Measurements from ENCODE around the gene CHST11. TPM values are rescaled to one million over a fixed set of nuclear protein-coding genes. Genes with fewer than 3 reads are reported as not detected.

The CHST11 gene
- total and polyA plus RNA-seq, 2 of the 4 experiments (the other 2 are of a cell fraction), result 1.4 to 2.7 TPM

DNA sequence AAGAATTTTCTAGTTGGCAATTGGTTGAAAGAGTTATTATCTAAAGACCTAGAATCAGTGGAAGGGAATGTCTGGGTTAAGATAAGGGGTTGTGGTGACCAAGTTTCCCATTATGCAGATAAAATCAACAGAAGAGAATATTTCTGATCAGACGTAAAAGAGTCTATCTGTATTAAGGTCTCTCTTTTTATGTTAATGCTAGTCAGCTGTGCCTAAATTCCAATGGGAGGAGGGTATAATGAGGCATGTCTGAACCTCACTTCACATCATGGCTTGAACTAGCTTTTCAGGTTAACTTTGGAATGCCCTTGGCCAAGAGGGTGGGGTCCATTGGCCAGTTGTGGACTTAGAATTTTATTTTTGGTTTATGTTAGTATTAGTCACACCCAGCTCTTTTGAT, 34.3 kb upstream of the CHST11 start:
- Histone ChIP-seq H3K79me1 (ENCODE audit: low read depth in 1 of 2, low read length in 2 of 2) (no peaks in the 10 kb centered on the region), H4K20me1 (ENCODE audit: insufficient read depth, low read length) (no peaks in the 10 kb centered on the region), H3K4me3 (ENCODE audit: insufficient read depth, low read depth, low read length) (no peak overlapping the region), H2BK15ac (ENCODE audit: low read depth, low read length) (no peak overlapping the region), H2AK5ac (ENCODE audit: low read depth, low read length) (no peak overlapping the region), H3K4me2 (ENCODE audit: low read depth, low read length) (no peak overlapping the region), H2BK5ac (ENCODE audit: low read depth, low read length, poor library complexity, severe bottlenecking) (no peak overlapping the region), H2AFZ (replicated peaks; ENCODE audit: low read length, poor library complexity) (no peak overlapping the region), H3K36me3 (ENCODE audit: control insufficient read depth, insufficient read depth, low read length) (no peaks in the 10 kb centered on the region), H3K27ac (ENCODE audit: insufficient read depth, low read length) (no peak overlapping the region), H3K4me1 (ENCODE audit: control insufficient read depth, insufficient read depth, low read length) (peaks cover 2% of the 10 kb centered on the region; the same call in 1 of the 2 replicates), H3K9ac (ENCODE audit: low read depth, low read length) (no peak overlapping the region), H4K8ac (ENCODE audit: low read depth in 2 of 2, low read length in 2 of 2) (no peak overlapping the region), H3K9me3 (ENCODE audit: control insufficient read depth, insufficient read depth, low read length) (no peaks in the 10 kb centered on the region), H4K5ac (ENCODE audit: low read depth, low read length) (no peak overlapping the region), H2AK9ac (replicated peaks; ENCODE audit: low read depth, low read length, poor library complexity) (no peak overlapping the region), H2BK20ac (ENCODE audit: low read depth, low read length) (no peak overlapping the region), H4K91ac (ENCODE audit: insufficient read depth, low read depth, low read length) (no peak overlapping the region), H3K27me3 (ENCODE audit: control insufficient read depth, insufficient read depth, low read length) (peaks cover 43% of the 10 kb centered on the region), H2BK120ac (ENCODE audit: low read depth, low read length) (no peak overlapping the region), H3K18ac (ENCODE audit: low read depth, low read length) (no peak overlapping the region), H3K9me1 (ENCODE audit: insufficient read depth, low read length) (no peaks in the 10 kb centered on the region), H3K4ac (ENCODE audit: low read depth, low read length) (no peak overlapping the region), H3K14ac (replicated peaks; ENCODE audit: low read depth, low read length) (no peak overlapping the region), H3K23ac (ENCODE audit: low read depth, low read length) (no peak overlapping the region), H3K56ac (ENCODE audit: extremely low read depth, insufficient read depth, low read length) (no peak overlapping the region)
- ATAC-seq (ENCODE audit: low read depth) (no peak), DNase-seq (no peak)
- ChIA-PET CTCF (no interaction called here), POLR2A (ENCODE audit: unreplicated experiment) (no interaction called here)
- TF ChIP-seq CHD1 (IDR thresholded peaks at IDR 0.05; ENCODE audit: low read depth, low read length) (no peak), POLR2A (IDR thresholded peaks at IDR 0.05; ENCODE audit: low read depth, low read length) (no peak), MXI1 (IDR thresholded peaks at IDR 0.05; ENCODE audit: borderline replicate concordance, low read depth, low read length) (no peak), MAZ (IDR thresholded peaks at IDR 0.05; ENCODE audit: borderline replicate concordance, low read depth, low read length) (no peak), RFX5 (IDR thresholded peaks at IDR 0.05; ENCODE audit: low read depth, low read length) (no peak), FOS (IDR thresholded peaks at IDR 0.05; ENCODE audit: low read depth, low read length) (no peak), USF2 (IDR thresholded peaks at IDR 0.05; ENCODE audit: low read depth, low read length) (no peak), RCOR1 (IDR thresholded peaks at IDR 0.05; ENCODE audit: insufficient replicate concordance, low read length) (no peak), MAFK (IDR thresholded peaks at IDR 0.05; ENCODE audit: low read depth, low read length) (no peak), RAD21 (IDR thresholded peaks at IDR 0.05; ENCODE audit: low read length) (no peak), SMC3 (IDR thresholded peaks at IDR 0.05; ENCODE audit: low read depth, low read length) (no peak), CEBPB (IDR thresholded peaks at IDR 0.05; ENCODE audit: low read depth, low read length) (no peak), ELK1 (IDR thresholded peaks at IDR 0.05; ENCODE audit: borderline replicate concordance, low read depth, low read length) (no peak), BHLHE40 (IDR thresholded peaks at IDR 0.05; ENCODE audit: low read depth, low read length) (no peak), NFE2L2 (IDR thresholded peaks at IDR 0.05; ENCODE audit: low read depth, low read length) (no peak)
- TF ChIP-seq, protein P1, sequence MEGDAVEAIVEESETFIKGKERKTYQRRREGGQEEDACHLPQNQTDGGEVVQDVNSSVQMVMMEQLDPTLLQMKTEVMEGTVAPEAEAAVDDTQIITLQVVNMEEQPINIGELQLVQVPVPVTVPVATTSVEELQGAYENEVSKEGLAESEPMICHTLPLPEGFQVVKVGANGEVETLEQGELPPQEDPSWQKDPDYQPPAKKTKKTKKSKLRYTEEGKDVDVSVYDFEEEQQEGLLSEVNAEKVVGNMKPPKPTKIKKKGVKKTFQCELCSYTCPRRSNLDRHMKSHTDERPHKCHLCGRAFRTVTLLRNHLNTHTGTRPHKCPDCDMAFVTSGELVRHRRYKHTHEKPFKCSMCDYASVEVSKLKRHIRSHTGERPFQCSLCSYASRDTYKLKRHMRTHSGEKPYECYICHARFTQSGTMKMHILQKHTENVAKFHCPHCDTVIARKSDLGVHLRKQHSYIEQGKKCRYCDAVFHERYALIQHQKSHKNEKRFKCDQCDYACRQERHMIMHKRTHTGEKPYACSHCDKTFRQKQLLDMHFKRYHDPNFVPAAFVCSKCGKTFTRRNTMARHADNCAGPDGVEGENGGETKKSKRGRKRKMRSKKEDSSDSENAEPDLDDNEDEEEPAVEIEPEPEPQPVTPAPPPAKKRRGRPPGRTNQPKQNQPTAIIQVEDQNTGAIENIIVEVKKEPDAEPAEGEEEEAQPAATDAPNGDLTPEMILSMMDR (conservative IDR thresholded peaks at IDR 0.05; ENCODE audit: low read depth, low read length), result no peak
- dilution Hi-C loops (cut with HindIII; ENCODE audit: low sequenced_read_pairs, unreplicated experiment), result no loop called here
- WGBS, 2 experiments (ENCODE audit: extremely low coverage in 2 of 2, insufficient read length in 1 of 2), result no CpG with 5 or more reads among the region's 1 CpG
- in situ Hi-C loops (cut with MboI; ENCODE audit: low sequenced_read_pairs), result no loop called here
- no TSS peak for BruUV-seq (replicated peaks)
- intact Hi-C loops (cut with micrococcal nuclease), result no loop called here
